ENCODE data around the gene FBXL4. TPM values are rescaled to one million over a fixed set of nuclear protein-coding genes. Genes with fewer than 3 reads are reported as not detected.

The FBXL4 gene
- total and polyA plus RNA-seq, 2 of the 8 experiments (the other 6 are each of a cell fraction or from before 2014, with no cell fraction given), result 6.9 to 13.8 TPM

DNA sequence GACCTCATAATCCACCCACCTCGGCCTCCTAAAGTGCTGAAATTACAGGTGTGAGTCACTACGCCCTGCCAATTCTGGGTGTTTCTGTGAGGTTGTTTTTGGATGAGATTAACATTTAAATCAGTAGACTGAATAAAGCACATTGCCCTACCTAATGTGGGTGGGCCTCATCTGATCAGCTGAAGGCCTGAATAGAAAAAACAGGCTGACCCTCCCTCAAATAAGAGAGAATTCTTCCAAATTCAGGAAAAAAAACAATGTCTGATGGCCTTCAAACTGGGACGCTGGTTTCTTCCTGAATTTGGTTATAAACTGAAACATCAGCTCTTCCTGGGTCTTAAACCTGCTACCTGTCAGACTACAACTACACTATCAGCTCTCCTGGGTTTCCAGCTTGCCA is 62.4 kb downstream of the FBXL4 start:
- H3K4me3 ChIP-seq (ENCODE audit: extremely low read depth in 1 of 4, insufficient read depth in 2 of 4, low read depth in 3 of 4, low read length in 4 of 4), result no peak overlapping the region
- H2BK5ac ChIP-seq (ENCODE audit: low read depth, low read length), result no peak overlapping the region
- no peak overlapping the region for H3K27ac ChIP-seq (ENCODE audit: low read depth, low read length)
- H3K4ac ChIP-seq (replicated peaks; ENCODE audit: insufficient read length, low read depth, low read length), result no peak overlapping the region
- H3K4me1 ChIP-seq (replicated peaks in 1 of 4; ENCODE audit: control insufficient read depth in 3 of 4, insufficient read depth in 4 of 4, low read length in 3 of 4), result no peaks in the 10 kb centered on the region
- POLR2A ChIA-PET (ENCODE audit: partially characterized antibody), result no interaction called here
- H3K27me3 ChIP-seq (replicated peaks in 1 of 4; ENCODE audit: control insufficient read depth in 3 of 4, extremely low read depth in 1 of 4, insufficient read depth in 3 of 4, low read length in 3 of 4), result no peaks in the 10 kb centered on the region
- H4K91ac ChIP-seq (replicated peaks; ENCODE audit: insufficient read length, low read length), result no peak overlapping the region
- FAIRE-seq (no peak), DNase-seq (ENCODE audit: low read depth in 1 of 2, low spot score in 2 of 2) (no peak)
- H2BK20ac ChIP-seq (ENCODE audit: low read length), result no peak overlapping the region
- no peaks in the 10 kb centered on the region for H3K9me3 ChIP-seq (ENCODE audit: insufficient read depth in 2 of 2, low read depth in 1 of 2, low read length in 1 of 2)
- no peaks in the 10 kb centered on the region for H3K36me3 ChIP-seq (ENCODE audit: control insufficient read depth in 2 of 4, insufficient read depth in 4 of 4, low read length in 3 of 4)
- no peak overlapping the region for H4K5ac ChIP-seq (ENCODE audit: insufficient read length, low read depth, low read length)
- no peaks in the 10 kb centered on the region for H3K23me2 ChIP-seq (ENCODE audit: low read depth, low read length)
- no peaks in the 10 kb centered on the region for H4K20me1 ChIP-seq (replicated peaks in 1 of 2; ENCODE audit: control insufficient read depth in 1 of 2, insufficient read depth in 2 of 2, low read length in 2 of 2)
- CTCF ChIA-PET (ENCODE audit: partially characterized antibody), result interaction anchor here (0.7 to 1.2 kb wide), 2 partner anchors 17 to 984 kb away, joined by 3 read pairs; no protein-coding TSS in a partner anchor
- no peak overlapping the region for H4K8ac ChIP-seq (ENCODE audit: extremely low read depth, insufficient read depth, low read length)
- WGBS, 2 experiments (ENCODE audit: extremely low coverage in 1 of 2, insufficient coverage in 1 of 2, insufficient read length in 1 of 2, insufficient replicate concordance in 2 of 2, low coverage in 1 of 2, low lambda C conversion rate in 2 of 2, missing lambda C conversion rate in 1 of 2), result 91% methylated on average over 3 of the region's 3 CpGs; no CpG with 5 or more reads in 1 of the 2 experiments
- no peak overlapping the region for H3K18ac ChIP-seq (ENCODE audit: extremely low read depth, low read length)
- H2AK5ac ChIP-seq (ENCODE audit: low read depth, low read length), result no peak overlapping the region
- H3K4me2 ChIP-seq (ENCODE audit: insufficient read depth in 1 of 2, low read depth in 2 of 2, low read length in 2 of 2), result no peak overlapping the region
- no peak overlapping the region for H2BK15ac ChIP-seq (ENCODE audit: low read length)
- H2AFZ ChIP-seq (ENCODE audit: low read length), result no peak overlapping the region
- no peak overlapping the region for H3K23ac ChIP-seq (ENCODE audit: insufficient read length)
- no peak overlapping the region for H3K9ac ChIP-seq (replicated peaks in 1 of 4; ENCODE audit: extremely low read depth in 1 of 4, low read depth in 3 of 4, low read length in 3 of 4)
- H3K56ac ChIP-seq (replicated peaks; ENCODE audit: insufficient read length, low read depth, low read length), result no peak overlapping the region
- H2BK12ac ChIP-seq (ENCODE audit: low read depth, low read length), result no peak overlapping the region
- no peak overlapping the region for H2BK120ac ChIP-seq (replicated peaks; ENCODE audit: low read depth, low read length)
- no peak overlapping the region for H3K14ac ChIP-seq (ENCODE audit: insufficient read length)
- H3K79me2 ChIP-seq (ENCODE audit: control insufficient read depth in 1 of 2, insufficient read depth in 2 of 2, low read length in 2 of 2), result no peaks in the 10 kb centered on the region
- no peaks in the 10 kb centered on the region for H3K79me1 ChIP-seq (ENCODE audit: low read depth, low read length)

All from H1 (cell line).